ENCODE results near the gene RDH8. TPM values are rescaled to one million over a fixed set of nuclear protein-coding genes. Genes with fewer than 3 reads are reported as not detected.
A peak's percentile ranks its signal among the peaks of the same experiment; 100 is the strongest.

RDH8 gene
- total and polyA plus RNA-seq, 2 of the 4 experiments (the other 2 are of a cell fraction) = 0.18 TPM; not detected in 1

GRCh38 chr19:10027158-10027997, 14.1 kb downstream of the RDH8 start:
- dilution Hi-C loops (cut with HindIII; ENCODE audit: low sequenced_read_pairs, unreplicated experiment) (no loop called here), in situ Hi-C loops (cut with MboI; ENCODE audit: low sequenced_read_pairs) (loop anchor here (5.0 kb wide), 1 partner anchor 90 kb away; the partner anchor contains the start of gene OLFM2)
- POLR2A ChIA-PET (ENCODE audit: unreplicated experiment) = interaction anchor here (0.6 kb wide), 1 partner anchor 91 kb away, joined by 3 read pairs; the partner anchor contains the start of gene OLFM2
- TF ChIP-seq RAD21 (IDR thresholded peaks at IDR 0.05; ENCODE audit: low read length) = peak; percentile 89
- no peak for TF ChIP-seq NFE2L2 (IDR thresholded peaks at IDR 0.05; ENCODE audit: low read depth, low read length)
- TF ChIP-seq RCOR1 (IDR thresholded peaks at IDR 0.05; ENCODE audit: insufficient replicate concordance, low read length) = peak; percentile 77
- peak; percentile 100 for TF ChIP-seq MAZ (IDR thresholded peaks at IDR 0.05; ENCODE audit: borderline replicate concordance, low read depth, low read length)
- TF ChIP-seq MXI1 (IDR thresholded peaks at IDR 0.05; ENCODE audit: borderline replicate concordance, low read depth, low read length) = peak; percentile 72
- TF ChIP-seq CEBPB (IDR thresholded peaks at IDR 0.05; ENCODE audit: low read depth, low read length) = no peak
- no peak for TF ChIP-seq FOS (IDR thresholded peaks at IDR 0.05; ENCODE audit: low read depth, low read length)
- TF ChIP-seq, protein P1, sequence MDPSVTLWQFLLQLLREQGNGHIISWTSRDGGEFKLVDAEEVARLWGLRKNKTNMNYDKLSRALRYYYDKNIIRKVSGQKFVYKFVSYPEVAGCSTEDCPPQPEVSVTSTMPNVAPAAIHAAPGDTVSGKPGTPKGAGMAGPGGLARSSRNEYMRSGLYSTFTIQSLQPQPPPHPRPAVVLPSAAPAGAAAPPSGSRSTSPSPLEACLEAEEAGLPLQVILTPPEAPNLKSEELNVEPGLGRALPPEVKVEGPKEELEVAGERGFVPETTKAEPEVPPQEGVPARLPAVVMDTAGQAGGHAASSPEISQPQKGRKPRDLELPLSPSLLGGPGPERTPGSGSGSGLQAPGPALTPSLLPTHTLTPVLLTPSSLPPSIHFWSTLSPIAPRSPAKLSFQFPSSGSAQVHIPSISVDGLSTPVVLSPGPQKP (IDR thresholded peaks at IDR 0.05; ENCODE audit: borderline replicate concordance, low read depth, low read length) = 0 out of 2 replicates have a peak, but pooled peaks have one; percentile 16
- TF ChIP-seq RFX5 (IDR thresholded peaks at IDR 0.05; ENCODE audit: low read depth, low read length) = no peak
- TF ChIP-seq CHD1 (IDR thresholded peaks at IDR 0.05; ENCODE audit: low read depth, low read length) = no peak
- peak; percentile 98 for TF ChIP-seq SMC3 (IDR thresholded peaks at IDR 0.05; ENCODE audit: low read depth, low read length)
- TF ChIP-seq POLR2A (IDR thresholded peaks at IDR 0.05; ENCODE audit: low read depth, low read length) = no peak
- TF ChIP-seq, protein P2, sequence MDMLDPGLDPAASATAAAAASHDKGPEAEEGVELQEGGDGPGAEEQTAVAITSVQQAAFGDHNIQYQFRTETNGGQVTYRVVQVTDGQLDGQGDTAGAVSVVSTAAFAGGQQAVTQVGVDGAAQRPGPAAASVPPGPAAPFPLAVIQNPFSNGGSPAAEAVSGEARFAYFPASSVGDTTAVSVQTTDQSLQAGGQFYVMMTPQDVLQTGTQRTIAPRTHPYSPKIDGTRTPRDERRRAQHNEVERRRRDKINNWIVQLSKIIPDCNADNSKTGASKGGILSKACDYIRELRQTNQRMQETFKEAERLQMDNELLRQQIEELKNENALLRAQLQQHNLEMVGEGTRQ (IDR thresholded peaks at IDR 0.05; ENCODE audit: low read depth, low read length) = peak; percentile 78
- TF ChIP-seq BHLHE40 (IDR thresholded peaks at IDR 0.05; ENCODE audit: low read depth, low read length) = peak; percentile 55; the same call in 1 of the 2 replicates
- no peak for TF ChIP-seq MAFK (IDR thresholded peaks at IDR 0.05; ENCODE audit: low read depth, low read length)

More at GRCh38 chr19:10027158-10027997, 14.1 kb downstream of the RDH8 start:
- Histone ChIP-seq H3K56ac (ENCODE audit: extremely low read depth, insufficient read depth, low read length) (peak overlapping the region; percentile 6; the same call in 1 of the 2 replicates), H2BK20ac (ENCODE audit: low read depth, low read length) (peak overlapping the region; percentile 58; the same call in 1 of the 2 replicates), H3K36me3 (ENCODE audit: control insufficient read depth, insufficient read depth, low read length) (no peaks in the 10 kb centered on the region), H3K79me1 (ENCODE audit: low read depth in 1 of 2, low read length in 2 of 2) (no peaks in the 10 kb centered on the region), H4K8ac (ENCODE audit: low read depth in 2 of 2, low read length in 2 of 2) (no peak overlapping the region; a peak in 1 of 4 replicates), H3K9ac (ENCODE audit: low read depth, low read length) (no peak overlapping the region), H2AK5ac (ENCODE audit: low read depth, low read length) (peak overlapping the region; percentile 92), H3K27me3 (ENCODE audit: control insufficient read depth, insufficient read depth, low read length) (peaks cover 24% of the 10 kb centered on the region), H2AFZ (replicated peaks; ENCODE audit: low read length, poor library complexity) (peak overlapping the region; percentile 73), H2BK5ac (ENCODE audit: low read depth, low read length, poor library complexity, severe bottlenecking) (no peak overlapping the region), H3K18ac (ENCODE audit: low read depth, low read length) (no peak overlapping the region), H3K14ac (replicated peaks; ENCODE audit: low read depth, low read length) (no peak overlapping the region), H3K9me1 (ENCODE audit: insufficient read depth, low read length) (no peaks in the 10 kb centered on the region), H3K27ac (ENCODE audit: insufficient read depth, low read length) (no peak overlapping the region), H3K4me3 (ENCODE audit: insufficient read depth, low read depth, low read length) (no peak overlapping the region), H3K9me3 (ENCODE audit: control insufficient read depth, insufficient read depth, low read length) (no peaks in the 10 kb centered on the region), H4K20me1 (ENCODE audit: insufficient read depth, low read length) (no peaks in the 10 kb centered on the region), H2BK15ac (ENCODE audit: low read depth, low read length) (peak overlapping the region; percentile 68; the same call in 1 of the 3 replicates), H2BK120ac (ENCODE audit: low read depth, low read length) (no peak overlapping the region), H3K4ac (ENCODE audit: low read depth, low read length) (0 out of 2 replicates have a peak overlapping the region, but pooled peaks have one; percentile 58), H2AK9ac (replicated peaks; ENCODE audit: low read depth, low read length, poor library complexity) (peak overlapping the region; percentile 68), H4K91ac (ENCODE audit: insufficient read depth, low read depth, low read length) (peak overlapping the region; percentile 54), H3K4me2 (ENCODE audit: low read depth, low read length) (peak overlapping the region; percentile 38; the same call in 1 of the 2 replicates), H3K4me1 (ENCODE audit: control insufficient read depth, insufficient read depth, low read length) (0 out of 2 replicates have a peak, but pooled peaks cover 2% of the 10 kb centered on the region), H4K5ac (ENCODE audit: low read depth, low read length) (no peak overlapping the region), H3K23ac (ENCODE audit: low read depth, low read length) (no peak overlapping the region)
- CTCF ChIA-PET = interaction anchor here (0.6 to 1.8 kb wide), 12 partner anchors 9 to 99 kb away, joined by 3 to 30 read pairs (median 4); partner anchors contain the start of gene COL5A3
- peak; percentile 99 for ATAC-seq (ENCODE audit: low read depth)
- intact Hi-C loops (cut with micrococcal nuclease) = loop anchor here (1.0 to 10.0 kb wide), 3 partner anchors 27 to 227 kb away; partner anchors contain the start of gene MRPL4
- WGBS, 2 experiments (ENCODE audit: extremely low coverage in 2 of 2, insufficient read length in 1 of 2) = 9% methylated on average over 11 of the region's 29 CpGs; no CpG with 5 or more reads in 1 of the 2 experiments
- peak; percentile 92 for DNase-seq
- no TSS peak for BruUV-seq (replicated peaks)
